Ovary (tissue), 3 donors: ENCODE measurements around the gene TEN1.

ENCODE experiments used
- EP300 ChIP-seq: sonication (generic); formaldehyde crosslinking; IDR thresholded peaks from one replicate; pipeline ENCODE4 v1.6.1; 2017; ENCODE audit warnings: antibody characterized with exemption
- POLR2A ChIP-seq: fragments of 450-650 bp; IDR thresholded peaks from one replicate; pipeline ENCODE4 v1.6.1; 2017; ENCODE audit warnings: antibody characterized with exemption, mild to moderate bottlenecking, moderate library complexity
- TF ChIP-seq, protein P1 (sequence below), 3 donors: fragments of 450-650 bp in 2 of 3; fragments of 200-600 bp in 1 of 3; IDR thresholded peaks; one replicate each; pipeline versions ENCODE4 v1.5.1 to v1.8.0; 2016 to 2022; ENCODE audit warnings: antibody characterized with exemption in 3 of 3, mild to moderate bottlenecking in 1 of 3
- donor health status: DM: no; HTN: no; CAD: no.

DNA sequence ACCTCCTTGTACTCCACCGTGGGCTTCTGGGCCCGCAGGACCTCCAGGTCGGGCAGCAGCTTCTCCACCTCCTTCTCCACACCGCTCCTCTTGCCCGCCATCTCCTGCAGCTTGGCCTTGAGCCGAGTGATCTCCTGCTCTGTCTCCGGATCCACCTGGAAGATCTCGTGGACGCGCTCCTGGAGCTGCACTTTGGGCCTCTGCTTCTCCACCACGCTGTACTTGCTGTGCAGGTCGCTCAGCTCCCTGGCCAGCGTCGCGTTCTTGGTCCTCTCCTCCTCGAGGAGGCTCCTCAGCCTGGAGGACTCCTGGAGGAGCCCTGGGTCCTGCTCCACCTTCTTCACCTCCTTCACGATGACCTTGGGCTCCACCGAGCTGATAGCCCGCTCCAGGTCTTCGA lies 30.4 kb downstream of the TEN1 start:
- TF ChIP-seq, protein P1, sequence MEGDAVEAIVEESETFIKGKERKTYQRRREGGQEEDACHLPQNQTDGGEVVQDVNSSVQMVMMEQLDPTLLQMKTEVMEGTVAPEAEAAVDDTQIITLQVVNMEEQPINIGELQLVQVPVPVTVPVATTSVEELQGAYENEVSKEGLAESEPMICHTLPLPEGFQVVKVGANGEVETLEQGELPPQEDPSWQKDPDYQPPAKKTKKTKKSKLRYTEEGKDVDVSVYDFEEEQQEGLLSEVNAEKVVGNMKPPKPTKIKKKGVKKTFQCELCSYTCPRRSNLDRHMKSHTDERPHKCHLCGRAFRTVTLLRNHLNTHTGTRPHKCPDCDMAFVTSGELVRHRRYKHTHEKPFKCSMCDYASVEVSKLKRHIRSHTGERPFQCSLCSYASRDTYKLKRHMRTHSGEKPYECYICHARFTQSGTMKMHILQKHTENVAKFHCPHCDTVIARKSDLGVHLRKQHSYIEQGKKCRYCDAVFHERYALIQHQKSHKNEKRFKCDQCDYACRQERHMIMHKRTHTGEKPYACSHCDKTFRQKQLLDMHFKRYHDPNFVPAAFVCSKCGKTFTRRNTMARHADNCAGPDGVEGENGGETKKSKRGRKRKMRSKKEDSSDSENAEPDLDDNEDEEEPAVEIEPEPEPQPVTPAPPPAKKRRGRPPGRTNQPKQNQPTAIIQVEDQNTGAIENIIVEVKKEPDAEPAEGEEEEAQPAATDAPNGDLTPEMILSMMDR (IDR thresholded peaks at IDR 0.05): no peak
- TF ChIP-seq EP300 (no peak), POLR2A (no peak)
